D341Med (cell line): ENCODE measurements around the gene ARHGEF1.
"Not testable (repeated sequence)": the region's sequence is repeated elsewhere in the genome, so short reads cannot be mapped to it uniquely, and the experiment has no call there.

Experiments
- DNase-seq: peaks from one replicate; pipeline ENCODE4 v3.0.0; 2012; ENCODE audit warnings: low spot score

The ARHGEF1 gene

GRCh38 chr19:41905273-41906002, 22.5 kb downstream of the ARHGEF1 start:
- no peak for DNase-seq

DNA sequence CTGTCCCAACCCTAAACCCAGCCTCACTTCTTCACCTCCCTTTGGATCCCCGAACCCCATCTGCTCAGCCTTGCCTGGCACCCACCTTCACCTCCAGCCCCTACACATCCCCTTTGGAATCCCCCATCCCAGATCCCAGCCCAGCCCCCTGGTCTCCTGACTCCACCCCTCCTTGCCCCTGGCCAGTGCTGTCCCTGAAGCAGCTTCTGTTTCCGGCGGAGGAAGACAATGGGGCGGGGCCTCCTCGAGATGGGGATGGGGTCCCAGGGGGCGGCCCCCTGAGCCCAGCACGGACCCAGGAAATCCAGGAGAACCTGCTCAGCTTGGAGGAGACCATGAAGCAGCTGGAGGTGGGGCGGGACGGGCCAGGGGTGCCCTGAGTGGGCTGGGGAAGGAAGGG, 23.3 kb downstream of the ARHGEF1 start:
- DNase-seq = no peak

- no peak for DNase-seq
These were observed 24.1 kb downstream of the ARHGEF1 start for GRCh38 chr19:41906916-41907680.

DNA sequence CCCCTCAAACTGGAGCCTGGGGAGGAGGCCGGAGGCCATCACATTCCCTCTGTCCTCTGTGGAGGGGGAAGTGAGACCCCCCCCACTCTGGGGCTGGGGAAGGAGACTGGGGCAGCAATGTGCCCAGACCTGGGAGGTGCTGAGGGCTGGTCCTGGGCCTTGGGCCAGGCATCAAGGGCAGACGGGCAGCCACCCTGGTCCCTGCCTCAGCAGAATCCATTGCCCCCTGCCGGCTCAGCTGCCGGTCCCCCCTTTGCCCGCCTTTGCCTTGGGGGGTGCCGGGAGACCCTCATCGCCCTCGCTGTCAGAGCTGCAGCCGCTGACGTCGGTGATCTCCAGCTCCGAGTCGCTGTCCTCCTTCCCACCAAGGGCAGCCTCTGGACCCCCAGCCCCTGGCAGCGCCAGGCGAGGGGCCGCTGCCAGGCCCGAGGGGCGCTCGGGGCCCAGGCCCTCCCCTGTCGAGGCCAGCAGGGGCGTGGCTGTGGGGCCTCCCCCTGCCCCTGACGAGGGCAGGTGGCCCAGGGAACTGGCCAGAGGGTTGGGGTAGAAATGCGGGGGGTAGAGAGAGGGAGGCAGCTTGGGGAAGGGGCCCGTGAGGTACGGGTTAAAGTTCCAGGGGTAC, 25.1 kb downstream of the ARHGEF1 start:
- DNase-seq = no peak

GRCh38 chr19:41908724-41909464, 25.9 kb downstream of the ARHGEF1 start:
- no peak for DNase-seq

DNA sequence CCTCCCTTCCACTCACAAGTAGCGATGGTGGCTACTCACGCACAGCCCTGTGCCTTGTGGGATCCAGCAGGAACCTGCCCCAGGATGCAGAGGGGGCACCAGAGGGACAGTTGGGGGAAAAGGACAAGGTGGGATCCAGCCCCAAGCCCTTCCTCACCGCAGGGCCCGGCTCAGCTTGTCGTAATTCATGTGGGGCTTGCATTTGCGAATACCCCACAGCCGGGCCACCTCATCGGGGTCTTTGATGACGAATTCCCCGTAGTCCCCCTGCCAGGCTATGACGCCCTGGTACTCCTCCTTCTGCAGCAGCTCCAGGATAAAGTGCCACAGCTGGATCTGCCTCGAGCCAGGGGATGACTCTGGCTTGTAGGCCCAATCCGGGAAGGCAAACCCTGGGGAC, 26.7 kb downstream of the ARHGEF1 start:
- DNase-seq = no peak

DNA sequence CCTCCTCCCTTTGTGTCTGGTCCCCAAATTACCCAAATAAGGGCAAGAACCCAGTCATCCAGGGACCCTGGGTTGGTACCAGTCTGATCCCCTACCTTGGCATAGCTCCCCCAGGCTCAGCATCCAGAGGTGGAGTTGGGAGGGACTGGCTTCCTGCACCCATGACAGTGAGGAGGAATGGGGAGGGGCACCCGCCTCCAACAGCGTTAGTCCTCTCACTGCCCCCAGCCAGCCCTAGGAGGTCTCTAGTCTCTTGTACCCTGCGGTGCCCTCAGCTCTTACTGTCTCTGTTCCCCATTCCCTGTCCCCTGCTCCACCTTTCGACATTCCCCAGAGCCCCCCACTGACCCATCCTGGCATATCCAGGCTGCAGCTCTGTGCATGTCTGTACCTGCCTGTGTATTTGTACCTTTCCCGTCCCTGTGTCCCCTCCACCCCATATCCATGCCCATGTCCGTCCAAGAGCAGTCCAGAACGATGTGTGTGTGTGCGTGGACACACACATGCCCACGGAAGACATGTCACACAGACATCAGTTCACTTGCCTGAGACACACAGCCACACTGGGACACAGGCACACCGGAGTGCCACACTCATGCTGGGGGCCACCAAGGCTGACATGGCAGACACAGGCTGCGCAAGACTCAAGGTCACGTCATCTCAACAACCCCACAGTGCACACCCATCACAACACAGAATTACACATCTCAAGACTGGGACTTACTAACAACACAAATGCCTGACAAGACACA, 27.4 kb downstream of the ARHGEF1 start:
- no peak for DNase-seq

- DNase-seq = no peak
These were observed 28.3 kb downstream of the ARHGEF1 start for GRCh38 chr19:41910992-41911888.

GRCh38 chr19:41911889-41912731, 29.1 kb downstream of the ARHGEF1 start:
- no peak for DNase-seq

- peak; percentile 60 for DNase-seq
These were observed 30.0 kb downstream of the ARHGEF1 start for GRCh38 chr19:41912899-41913537.

DNA sequence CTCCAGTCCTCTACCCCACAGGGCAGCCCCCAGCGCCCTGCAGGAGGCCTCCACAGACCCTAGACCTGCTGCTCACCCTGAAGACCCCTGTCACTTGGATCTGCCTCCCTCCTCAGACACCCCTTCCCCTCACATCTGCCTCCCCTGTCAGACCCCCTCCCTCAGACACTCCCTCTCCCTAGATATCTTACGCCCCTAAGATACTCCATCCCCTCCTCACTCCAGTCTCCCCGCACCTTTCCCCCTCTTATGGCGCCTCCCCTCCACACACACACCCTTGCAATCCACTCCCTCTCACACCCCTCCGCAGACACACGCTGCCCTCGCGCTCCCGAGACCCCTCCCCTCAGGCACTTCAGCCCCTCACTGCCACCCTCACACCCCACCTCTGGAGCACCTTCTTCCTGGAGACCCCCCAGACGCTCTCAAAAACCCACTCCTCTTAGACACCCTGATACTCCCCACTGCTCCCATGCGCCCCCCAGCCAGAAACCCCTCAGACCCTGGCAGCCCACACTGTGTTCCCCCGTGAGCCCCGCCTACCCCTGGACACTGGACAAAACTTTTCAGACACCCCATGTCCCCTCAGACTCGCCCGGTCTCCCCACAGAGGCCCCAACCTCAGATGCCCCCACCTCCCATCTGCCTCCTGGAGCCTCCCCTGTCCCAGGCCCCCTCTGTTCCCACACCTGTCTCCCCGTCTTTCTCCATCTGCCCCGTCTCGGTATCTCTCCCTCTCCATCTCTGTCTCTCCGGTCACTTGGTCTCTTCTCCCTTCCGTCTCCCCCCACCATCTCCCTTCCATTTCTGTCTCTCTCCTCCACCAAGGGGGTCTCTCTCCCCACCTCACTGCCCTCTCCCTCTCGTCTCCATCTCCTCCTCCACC, 30.8 kb downstream of the ARHGEF1 start:
- no peak for DNase-seq

DNA sequence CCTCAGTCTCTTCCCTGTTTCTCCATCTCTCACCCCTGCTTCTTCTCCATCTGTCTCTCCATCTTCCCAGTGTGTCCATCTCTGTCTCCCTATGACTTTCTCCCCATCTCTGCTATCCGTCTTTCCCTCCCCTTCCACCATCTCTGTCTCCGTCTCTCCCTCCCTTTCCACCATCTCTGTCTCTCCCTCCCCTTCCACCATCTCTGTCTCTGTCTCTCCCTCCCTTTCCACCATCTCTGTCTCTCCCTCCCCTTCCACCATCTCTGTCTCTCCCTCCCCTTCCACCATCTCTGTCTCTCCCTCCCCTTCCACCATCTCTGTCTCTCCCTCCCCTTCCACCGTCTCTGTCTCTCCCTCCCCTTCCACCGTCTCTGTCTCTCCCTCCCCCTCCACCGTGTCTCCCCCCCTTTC, 31.4 kb downstream of the ARHGEF1 start:
- not testable (repeated sequence) for DNase-seq

GRCh38 chr19:41915021-41915775, 32.2 kb downstream of the ARHGEF1 start:
- no peak for DNase-seq

DNA sequence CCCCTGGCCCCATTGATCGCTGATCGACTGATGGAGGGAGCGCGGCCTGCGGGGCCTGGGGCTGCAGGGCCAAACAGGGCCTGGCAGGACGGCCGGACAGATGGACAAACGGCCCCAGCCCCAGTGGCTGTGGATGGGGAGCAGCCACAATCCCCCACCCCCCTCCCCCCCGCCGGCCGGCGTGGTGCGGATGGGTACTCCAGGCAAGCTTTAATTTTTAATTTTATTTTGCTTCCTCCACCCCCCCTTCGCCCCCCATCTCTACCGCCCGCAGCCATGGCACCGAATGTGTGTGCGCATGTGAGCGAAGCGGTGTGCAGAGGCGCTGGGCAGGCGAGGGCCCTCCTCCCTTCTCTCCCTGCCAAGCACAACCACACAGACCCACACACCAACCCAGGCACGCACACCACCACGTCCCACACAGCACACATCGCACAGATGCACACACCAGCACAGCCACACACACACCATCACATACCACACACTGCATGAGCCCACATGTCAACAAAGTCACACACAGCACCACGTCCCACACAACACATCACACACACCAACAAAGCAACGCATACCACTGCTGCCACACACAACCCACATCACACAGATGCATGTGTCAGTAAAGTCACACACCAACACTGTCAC, 32.9 kb downstream of the ARHGEF1 start:
- no peak for DNase-seq

DNA sequence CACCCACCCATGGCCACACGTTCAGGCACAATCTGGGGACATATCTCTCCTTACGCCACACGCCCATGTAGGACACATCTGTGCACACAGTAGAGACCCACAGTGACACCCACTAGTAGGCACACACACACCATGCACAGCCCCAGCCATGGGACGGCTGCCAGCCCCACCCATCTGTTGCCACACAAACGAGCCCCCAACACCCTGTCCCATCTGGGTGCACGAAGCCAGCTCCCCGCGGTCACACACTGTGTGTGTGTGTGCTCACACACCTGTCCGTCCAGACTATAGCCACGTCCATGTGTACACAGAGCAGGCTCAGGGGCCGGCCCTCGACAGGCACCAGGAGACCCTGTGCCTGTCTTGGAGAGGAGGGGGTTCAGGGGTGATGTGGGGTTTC, 34.7 kb downstream of the ARHGEF1 start:
- no peak for DNase-seq

DNA sequence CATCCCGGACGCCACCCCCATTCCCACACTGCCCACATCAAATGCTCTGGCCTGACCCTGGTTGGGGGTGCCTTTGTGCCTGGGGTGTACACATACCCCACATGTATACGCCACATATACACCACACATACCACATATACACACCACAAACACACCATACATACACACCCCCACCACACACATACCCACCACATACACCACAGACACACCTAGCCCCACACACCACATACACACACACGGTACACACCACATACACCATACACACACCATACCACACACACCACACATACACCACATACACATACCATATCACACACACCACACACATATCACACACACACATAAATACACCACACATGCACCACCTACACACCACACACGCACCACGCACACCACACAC, 35.1 kb downstream of the ARHGEF1 start:
- DNase-seq = no peak
